GM12864 (cell line): ENCODE data around the gene DDA1.

ENCODE experiments used
- DNase-seq: peaks from one replicate; pipeline ENCODE4 v3.0.0-alpha.2; 2011; ENCODE audit warnings: low read depth
- H3K4me3 ChIP-seq: 2 replicates; pipeline ENCODE4 v1.5.1; 2011; ENCODE audit warnings: mild to moderate bottlenecking, low read depth, low read length, control low read depth
- CTCF ChIP-seq: IDR thresholded peaks from 2 replicates; pipeline ENCODE4 v1.5.1; 2011; ENCODE audit warnings: low read depth, mild to moderate bottlenecking, moderate library complexity, low read length, control low read depth, inconsistent platforms; ENCODE audit errors: missing control alignments

Gene DDA1

GRCh38 chr19:17341386-17341785 is 32.0 kb downstream of the DDA1 start:
- no peak for DNase-seq
- no peak for TF ChIP-seq CTCF
- no peak overlapping the region for H3K4me3 ChIP-seq

GRCh38 chr19:17341845-17342244 is 32.5 kb downstream of the DDA1 start:
- DNase-seq, result no peak
- H3K4me3 ChIP-seq, result no peak overlapping the region
- no peak for TF ChIP-seq CTCF

- DNase-seq, result no peak
- peak; percentile 98 for TF ChIP-seq CTCF
- H3K4me3 ChIP-seq, result no peak overlapping the region
Measured at GRCh38 chr19:17346109-17346671, 36.8 kb downstream of the DDA1 start.

GRCh38 chr19:17347361-17347760 is 38.0 kb downstream of the DDA1 start:
- no peak for TF ChIP-seq CTCF
- no peak for DNase-seq
- no peak overlapping the region for H3K4me3 ChIP-seq

- no peak for TF ChIP-seq CTCF
- DNase-seq, result no peak
- H3K4me3 ChIP-seq, result no peak overlapping the region
Measured at GRCh38 chr19:17347877-17348276, 38.5 kb downstream of the DDA1 start.

GRCh38 chr19:17348700-17349099 is 39.3 kb downstream of the DDA1 start:
- TF ChIP-seq CTCF, result no peak
- no peak for DNase-seq
- no peak overlapping the region for H3K4me3 ChIP-seq

GRCh38 chr19:17351815-17352435 is 42.6 kb downstream of the DDA1 start:
- DNase-seq, result no peak
- H3K4me3 ChIP-seq, result no peak overlapping the region
- no peak for TF ChIP-seq CTCF
